OCI-LY1 (cell line): ENCODE results near the gene ADGRG1.

ENCODE experiments used
- H2AFZ ChIP-seq: fragments of 200-600 bp; sonication (generic), shearing (Covaris generic); 2 replicates; pipeline ENCODE4 v1.6.0; 2014; ENCODE audit warnings: antibody characterized with exemption, mild to moderate bottlenecking, low read length
- H3F3A ChIP-seq: fragments of 200-600 bp; sonication (generic), shearing (Covaris generic); 2 replicates; pipeline ENCODE4 v1.6.0; 2014; ENCODE audit warnings: mild to moderate bottlenecking, antibody characterized with exemption, low read length, moderate library complexity; ENCODE audit not compliant: insufficient read depth
- H3K27ac ChIP-seq: fragments of 200-600 bp; sonication (generic); 2 replicates; pipeline ENCODE4 v1.5.1; 2014; ENCODE audit warnings: low read length, mixed run types, mild to moderate bottlenecking, low read depth; ENCODE audit not compliant: poor library complexity, severe bottlenecking
- H3K27me3 ChIP-seq: fragments of 200-600 bp; sonication (generic); 2 replicates; pipeline ENCODE4 v1.6.0; 2014; ENCODE audit warnings: antibody characterized with exemption, mild to moderate bottlenecking, low read length, moderate library complexity; ENCODE audit not compliant: insufficient read depth
- H3K36me3 ChIP-seq: fragments of 200-600 bp; sonication (generic); 2 replicates; pipeline ENCODE4 v1.6.1; 2014; ENCODE audit warnings: mild to moderate bottlenecking, antibody characterized with exemption, low read length, moderate library complexity, mixed read lengths; ENCODE audit not compliant: insufficient read depth
- H3K4me1 ChIP-seq: fragments of 200-600 bp; sonication (generic); 2 replicates; pipeline ENCODE4 v1.5.1; 2014; ENCODE audit warnings: mild to moderate bottlenecking, low read length, moderate library complexity; ENCODE audit not compliant: insufficient read depth, severe bottlenecking
- H3K4me2 ChIP-seq: fragments of 200-600 bp; sonication (generic), shearing (Covaris generic); 2 replicates; pipeline ENCODE4 v1.6.1; 2014; ENCODE audit warnings: low read length
- H3K4me3 ChIP-seq: fragments of 200-600 bp; sonication (generic); 2 replicates; pipeline ENCODE4 v1.5.1; 2014; ENCODE audit warnings: low read length, low read depth, mild to moderate bottlenecking, mixed read lengths; ENCODE audit not compliant: poor library complexity, severe bottlenecking
- H3K79me2 ChIP-seq: fragments of 200-600 bp; shearing (Covaris generic); 2 replicates; pipeline ENCODE4 v1.6.1; 2016; ENCODE audit warnings: mixed run types, low read length, mixed read lengths; ENCODE audit not compliant: insufficient read depth
- H3K9ac ChIP-seq: fragments of 200-600 bp; sonication (generic), shearing (Covaris generic); 2 replicates; pipeline ENCODE4 v1.6.1; 2014; ENCODE audit warnings: mild to moderate bottlenecking, low read length, mixed read lengths
- H3K9me2 ChIP-seq: fragments of 200-600 bp; sonication (generic), shearing (Covaris generic); 2 replicates; pipeline ENCODE4 v1.6.1; 2014; ENCODE audit warnings: low read depth, mild to moderate bottlenecking, low read length, mixed read lengths
- H3K9me3 ChIP-seq: fragments of 200-600 bp; shearing (Covaris generic); 2 replicates; pipeline ENCODE4 v1.6.1; 2014; ENCODE audit warnings: low read length, mixed read lengths
- H4K20me1 ChIP-seq: fragments of 200-600 bp; sonication (generic), shearing (Covaris generic); 2 replicates; pipeline ENCODE4 v1.6.0; 2016; ENCODE audit warnings: mild to moderate bottlenecking, low read length; ENCODE audit not compliant: insufficient read depth
- CTCF ChIP-seq: fragments of 200-600 bp; sonication (generic), shearing (Covaris generic); IDR thresholded peaks from 2 replicates; pipeline ENCODE4 v1.5.1; 2017; ENCODE audit warnings: mild to moderate bottlenecking, antibody characterized with exemption, low read length, moderate library complexity, mixed read lengths
- EZH2 ChIP-seq: fragments of 200-600 bp; sonication (generic), shearing (Covaris generic); IDR thresholded peaks from 2 replicates; pipeline ENCODE4 v1.8.0; 2017; ENCODE audit warnings: borderline replicate concordance, mixed run types, mild to moderate bottlenecking, antibody characterized with exemption, low read length, moderate library complexity, mixed read lengths

ADGRG1 gene

GRCh38 chr16:57613514-57613913 is 14.9 kb upstream of the ADGRG1 start:
- H3K9me2 ChIP-seq, result no peaks in the 10 kb centered on the region
- no peak overlapping the region for H3K27ac ChIP-seq
- no peaks in the 10 kb centered on the region for H3K79me2 ChIP-seq
- H3K9ac ChIP-seq, result no peak overlapping the region
- peaks cover 8% of the 10 kb centered on the region for H3K4me1 ChIP-seq
- H3F3A ChIP-seq, result no peaks in the 10 kb centered on the region
- H3K4me2 ChIP-seq, result no peak overlapping the region
- peaks cover 7% of the 10 kb centered on the region; the same call in 1 of the 2 replicates for H3K27me3 ChIP-seq
- H3K36me3 ChIP-seq, result no peaks in the 10 kb centered on the region
- H2AFZ ChIP-seq, result no peak overlapping the region
- H3K4me3 ChIP-seq, result no peak overlapping the region
- H3K9me3 ChIP-seq, result no peaks in the 10 kb centered on the region
- TF ChIP-seq CTCF (no peak), EZH2 (no peak)
- no peaks in the 10 kb centered on the region for H4K20me1 ChIP-seq

DNA sequence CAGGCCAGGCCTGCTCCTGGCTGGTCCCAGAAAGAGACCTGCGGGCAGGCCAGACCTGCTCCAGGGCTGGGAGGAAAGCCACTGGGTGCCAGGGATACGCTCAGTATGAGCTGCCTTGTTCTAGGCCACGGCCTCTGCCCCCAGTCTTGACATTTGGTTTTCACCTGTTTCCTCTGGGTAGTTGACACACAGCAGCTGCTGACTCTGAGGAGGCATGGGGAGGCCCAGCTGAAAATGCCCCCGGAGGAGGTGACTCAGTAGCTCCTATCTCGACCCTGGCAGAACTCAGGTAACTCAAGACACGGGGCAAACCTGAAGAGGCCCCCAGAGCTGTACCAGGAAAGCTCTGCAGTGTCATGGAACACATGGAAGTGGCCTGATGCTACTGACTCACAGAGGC is 13.9 kb upstream of the ADGRG1 start:
- no peaks in the 10 kb centered on the region for H3K9me3 ChIP-seq
- H3K79me2 ChIP-seq, result no peaks in the 10 kb centered on the region
- no peak overlapping the region for H3K27ac ChIP-seq
- peaks cover 7% of the 10 kb centered on the region; the same call in 1 of the 2 replicates for H3K27me3 ChIP-seq
- no peak overlapping the region for H3K9ac ChIP-seq
- no peak overlapping the region for H2AFZ ChIP-seq
- TF ChIP-seq EZH2, result no peak
- TF ChIP-seq CTCF, result no peak
- H3K36me3 ChIP-seq, result no peaks in the 10 kb centered on the region
- H4K20me1 ChIP-seq, result no peaks in the 10 kb centered on the region
- no peak overlapping the region for H3K4me2 ChIP-seq
- no peaks in the 10 kb centered on the region for H3K9me2 ChIP-seq
- no peak overlapping the region for H3K4me3 ChIP-seq
- H3F3A ChIP-seq, result no peaks in the 10 kb centered on the region
- H3K4me1 ChIP-seq, result peaks cover under 1% of the 10 kb centered on the region

DNA sequence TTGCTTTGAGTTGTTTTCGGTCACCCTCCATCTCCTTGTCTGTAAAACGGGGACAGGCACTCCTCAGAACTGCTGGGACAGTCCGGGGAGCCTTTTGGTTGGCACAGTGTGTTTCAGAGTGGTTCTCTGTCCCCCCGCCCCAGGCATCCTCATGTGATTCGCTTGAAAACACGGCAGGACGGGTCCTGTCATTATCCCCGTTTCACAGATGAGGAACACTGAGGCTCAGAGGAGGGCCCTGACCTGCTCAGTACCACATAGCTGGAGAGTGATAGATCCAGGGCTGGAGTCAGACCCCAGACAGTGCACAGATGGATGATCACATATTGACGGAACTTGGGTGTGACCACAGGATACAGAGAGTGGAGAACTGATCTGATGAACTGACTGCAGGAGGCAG is 13.5 kb upstream of the ADGRG1 start:
- Histone ChIP-seq H3K4me2 (no peak overlapping the region), H3K9ac (no peak overlapping the region), H4K20me1 (no peaks in the 10 kb centered on the region), H3K27ac (no peak overlapping the region), H3F3A (no peaks in the 10 kb centered on the region), H3K9me3 (no peaks in the 10 kb centered on the region), H3K27me3 (peaks cover 6% of the 10 kb centered on the region; the same call in 1 of the 2 replicates), H2AFZ (no peak overlapping the region), H3K4me3 (no peak overlapping the region), H3K9me2 (no peaks in the 10 kb centered on the region), H3K36me3 (no peaks in the 10 kb centered on the region), H3K79me2 (no peaks in the 10 kb centered on the region), H3K4me1 (no peaks in the 10 kb centered on the region)
- no peak for TF ChIP-seq EZH2
- TF ChIP-seq CTCF, result no peak
